Sigmoid colon (tissue), 7 donors: ENCODE results near the gene NPAS1. TPM values are rescaled to one million over a fixed set of nuclear protein-coding genes. Genes with fewer than 3 reads are reported as not detected.

ENCODE experiments used
- DNase-seq: peaks from one replicate; pipeline ENCODE4 v3.0.0-alpha.2; 2019
- H3K27ac ChIP-seq, 4 donors: fragments of 200-600 bp; sonication (generic); one replicate each; pipeline ENCODE4 v1.5.1; 2016 to 2019; ENCODE audit warnings: mild to moderate bottlenecking in 1 of 4
- H3K27me3 ChIP-seq, 3 donors: fragments of 200-600 bp; sonication (generic); one replicate each; pipeline ENCODE4 v1.5.1; 2019; ENCODE audit warnings: mild to moderate bottlenecking in 1 of 3
- H3K36me3 ChIP-seq, 4 donors: fragments of 200-600 bp; sonication (generic); one replicate each; pipeline ENCODE4 v1.5.1; 2016 to 2019
- H3K4me1 ChIP-seq, 4 donors: fragments of 200-600 bp; sonication (generic); one replicate each; pipeline ENCODE4 v1.5.1; 2017 to 2019
- H3K4me3 ChIP-seq, 4 donors: fragments of 200-600 bp; sonication (generic); one replicate each; pipeline ENCODE4 v1.5.1; 2017 to 2019; ENCODE audit warnings: mild to moderate bottlenecking in 2 of 4, moderate library complexity in 1 of 4
- H3K9me3 ChIP-seq, 4 donors: fragments of 200-600 bp in 3 of 4; sonication (generic) in 3 of 4; one replicate each; pipeline versions ENCODE4 v1.5.1 to v1.6.1; 2013 to 2019
- EP300 ChIP-seq, 4 donors: sonication (generic); formaldehyde crosslinking; IDR thresholded peaks; one replicate each; pipeline ENCODE4 v1.6.1; 2017; ENCODE audit warnings: antibody characterized with exemption in 4 of 4
- POLR2A ChIP-seq, 2 donors: fragments of 450-650 bp; IDR thresholded peaks; one replicate each; pipeline ENCODE4 v1.6.1; 2016; ENCODE audit warnings: antibody characterized with exemption in 2 of 2, mild to moderate bottlenecking in 2 of 2, moderate library complexity in 2 of 2
- POLR2AphosphoS5 ChIP-seq, 4 donors: sonication (generic); formaldehyde crosslinking; IDR thresholded peaks; one replicate each; pipeline ENCODE4 v1.6.1; 2017; ENCODE audit warnings: antibody characterized with exemption in 4 of 4
- WGBS, 2 donors: extraction: QIAGEN DNeasy Blood & Tissue Kit; methylation state at CpG; one replicate each; pipeline ENCODE4 v1.1.7; 2013; 5-methylcytosine and 5-hydroxymethylcytosine counted together
- intact Hi-C: fragments of 100-400 bp; cut with DNase I; formaldehyde crosslinking; loops from one replicate; pipeline ENCODE4 v1.15.1; 2023
- polyA plus RNA-seq, 3 donors: library from polyadenylated mRNA; stranded (reverse); fragments of 200-250 nt; gene quantifications; one replicate each; pipeline ENCODE4 v1.2.3, GENCODE V29; 2013
- total RNA-seq, 4 donors: library from RNA; depleted of rRNA; stranded (reverse); fragments of >200 nt; gene quantifications; one replicate each; pipeline ENCODE4 v1.1.0, GENCODE V29; 2016
- TF ChIP-seq, protein P1 (sequence below), 4 experiments: fragments of 450-650 bp in 3 of 4; fragments of 200-600 bp in 1 of 4; IDR thresholded peaks; one replicate each; pipeline ENCODE4 v1.5.1; 2016 to 2019; ENCODE audit warnings: antibody characterized with exemption in 4 of 4, mild to moderate bottlenecking in 3 of 4, moderate library complexity in 2 of 4
- donor health status: healthy with polysubstance abuse.
- donor health status: Bipolar disorder and iron deficiency.
- donor health status: healthy.

Gene NPAS1
- total and polyA plus RNA-seq, 7 donors: 0.28 to 1.4 (median 0.85) TPM; not detected in 3

DNA sequence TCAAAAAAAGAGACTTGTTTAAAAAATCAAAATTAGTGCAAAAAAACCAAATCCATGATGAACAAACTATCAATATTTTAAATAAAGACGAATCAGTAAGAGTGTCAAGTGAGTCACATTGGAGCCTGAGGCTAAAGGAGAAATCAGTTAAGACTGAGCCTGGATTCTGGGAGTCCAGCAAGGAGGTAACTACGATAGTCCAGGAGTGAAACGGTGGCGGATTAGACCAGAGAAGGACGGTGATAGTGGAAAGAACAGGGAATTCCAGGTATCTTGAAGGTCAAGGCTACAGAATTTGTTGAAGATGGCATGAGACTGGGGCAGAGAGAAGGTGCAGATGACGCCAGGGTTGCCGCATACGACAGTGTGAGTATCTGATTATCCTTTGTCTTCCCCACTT, 7.0 kb upstream of the NPAS1 start:
- H3K4me3 ChIP-seq: no peak overlapping the region

DNA sequence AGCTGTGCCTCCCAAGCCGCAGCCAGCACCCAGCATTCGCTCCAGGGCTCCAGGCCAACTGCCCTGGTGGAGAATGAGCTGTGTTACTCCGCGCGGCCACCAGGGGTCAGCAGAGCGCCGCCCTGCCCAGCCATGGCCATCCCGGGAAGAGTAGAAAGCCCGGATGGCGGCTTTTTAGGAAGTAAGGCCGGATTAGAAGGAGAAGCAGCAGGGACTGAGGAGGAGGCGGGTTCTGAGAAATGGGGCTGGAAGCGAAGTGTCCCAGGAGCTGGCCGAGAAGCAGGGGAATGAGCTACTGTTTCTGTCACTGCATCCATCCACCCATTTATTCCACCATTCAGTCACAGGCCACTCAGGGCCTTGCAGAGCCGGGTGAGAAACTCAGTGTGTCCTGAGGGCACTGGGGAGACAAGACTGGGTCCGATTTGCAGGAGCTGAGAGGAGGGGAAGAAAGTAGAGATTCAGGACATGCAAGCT, 6.6 kb upstream of the NPAS1 start:
- H3K27ac ChIP-seq: no peak overlapping the region
- H3K27me3 ChIP-seq: peaks cover 0 to 10% (median 3%) of the 10 kb centered on the region in 3 donors
- TF ChIP-seq, protein P1, sequence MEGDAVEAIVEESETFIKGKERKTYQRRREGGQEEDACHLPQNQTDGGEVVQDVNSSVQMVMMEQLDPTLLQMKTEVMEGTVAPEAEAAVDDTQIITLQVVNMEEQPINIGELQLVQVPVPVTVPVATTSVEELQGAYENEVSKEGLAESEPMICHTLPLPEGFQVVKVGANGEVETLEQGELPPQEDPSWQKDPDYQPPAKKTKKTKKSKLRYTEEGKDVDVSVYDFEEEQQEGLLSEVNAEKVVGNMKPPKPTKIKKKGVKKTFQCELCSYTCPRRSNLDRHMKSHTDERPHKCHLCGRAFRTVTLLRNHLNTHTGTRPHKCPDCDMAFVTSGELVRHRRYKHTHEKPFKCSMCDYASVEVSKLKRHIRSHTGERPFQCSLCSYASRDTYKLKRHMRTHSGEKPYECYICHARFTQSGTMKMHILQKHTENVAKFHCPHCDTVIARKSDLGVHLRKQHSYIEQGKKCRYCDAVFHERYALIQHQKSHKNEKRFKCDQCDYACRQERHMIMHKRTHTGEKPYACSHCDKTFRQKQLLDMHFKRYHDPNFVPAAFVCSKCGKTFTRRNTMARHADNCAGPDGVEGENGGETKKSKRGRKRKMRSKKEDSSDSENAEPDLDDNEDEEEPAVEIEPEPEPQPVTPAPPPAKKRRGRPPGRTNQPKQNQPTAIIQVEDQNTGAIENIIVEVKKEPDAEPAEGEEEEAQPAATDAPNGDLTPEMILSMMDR (IDR thresholded peaks at IDR 0.05): peak; percentile 89 to 98 (median 94)
- TF ChIP-seq POLR2A (IDR thresholded peaks at IDR 0.05) (no peak), EP300 (IDR thresholded peaks at IDR 0.05) (no peak), POLR2AphosphoS5 (IDR thresholded peaks at IDR 0.05) (peak in 1 of 4 donors; percentile 34)
- no peaks in the 10 kb centered on the region for H3K9me3 ChIP-seq
- no peak overlapping the region for H3K4me3 ChIP-seq
- peak; percentile 89 for DNase-seq
- WGBS, 2 donors: 9 to 11% methylated on average over 16 of the region's 16 CpGs
- intact Hi-C loops: no loop called here
- H3K36me3 ChIP-seq: no peaks in the 10 kb centered on the region
- peaks cover 0 to 7% (median 0%) of the 10 kb centered on the region in 4 donors for H3K4me1 ChIP-seq

More for the DNA sequence above, 7.0 kb upstream of the NPAS1 start:
- DNase-seq: no peak
- intact Hi-C loops: no loop called here
- Histone ChIP-seq H3K36me3 (no peaks in the 10 kb centered on the region), H3K27ac (no peak overlapping the region), H3K4me1 (peaks cover 0 to 7% (median 0%) of the 10 kb centered on the region in 4 donors), H3K9me3 (no peaks in the 10 kb centered on the region), H3K27me3 (peaks cover 0 to 10% (median 3%) of the 10 kb centered on the region in 3 donors)
- TF ChIP-seq POLR2A (IDR thresholded peaks at IDR 0.05): no peak
- TF ChIP-seq, protein P1 (IDR thresholded peaks at IDR 0.05): no peak
- WGBS, 2 donors: 19 to 36% methylated on average over 8 of the region's 8 CpGs

DNA sequence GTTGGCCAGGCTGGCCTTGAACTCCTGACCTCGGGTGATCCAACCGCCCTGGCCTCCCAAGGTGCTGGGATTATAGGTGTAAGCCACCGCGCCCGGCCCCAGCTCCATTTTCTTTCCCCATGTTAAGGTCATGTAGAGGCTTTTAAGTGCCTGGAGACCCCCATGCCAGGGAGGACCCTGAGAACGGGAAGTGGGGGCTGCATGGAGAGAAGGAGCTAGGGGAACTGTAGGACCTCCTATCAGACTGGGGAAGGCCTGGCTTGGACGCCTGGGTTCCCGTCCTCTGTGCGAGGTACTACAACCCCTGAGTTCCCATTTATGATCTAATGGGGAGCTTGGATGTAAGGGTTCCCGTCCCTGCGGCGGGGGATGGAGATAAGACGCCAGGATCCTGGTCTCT, 714 bp upstream of the NPAS1 start:
- no peak for TF ChIP-seq EP300 (IDR thresholded peaks at IDR 0.05)
- TF ChIP-seq POLR2A (IDR thresholded peaks at IDR 0.05): no peak
- TF ChIP-seq, protein P1 (IDR thresholded peaks at IDR 0.05): no peak
- no peak for TF ChIP-seq POLR2AphosphoS5 (IDR thresholded peaks at IDR 0.05)
- 28 to 44% methylated on average over 13 of the region's 13 CpGs for WGBS, 2 donors
- intact Hi-C loops: no loop called here
- no peaks in the 10 kb centered on the region for H3K9me3 ChIP-seq
- no peak for DNase-seq
- H3K4me3 ChIP-seq: no peak overlapping the region
- H3K27ac ChIP-seq: no peak overlapping the region
- H3K4me1 ChIP-seq: peaks cover 0 to 33% (median 24%) of the 10 kb centered on the region in 4 donors
- H3K36me3 ChIP-seq: no peaks in the 10 kb centered on the region
- H3K27me3 ChIP-seq: peaks cover 43 to 52% (median 52%) of the 10 kb centered on the region in 3 donors

DNA sequence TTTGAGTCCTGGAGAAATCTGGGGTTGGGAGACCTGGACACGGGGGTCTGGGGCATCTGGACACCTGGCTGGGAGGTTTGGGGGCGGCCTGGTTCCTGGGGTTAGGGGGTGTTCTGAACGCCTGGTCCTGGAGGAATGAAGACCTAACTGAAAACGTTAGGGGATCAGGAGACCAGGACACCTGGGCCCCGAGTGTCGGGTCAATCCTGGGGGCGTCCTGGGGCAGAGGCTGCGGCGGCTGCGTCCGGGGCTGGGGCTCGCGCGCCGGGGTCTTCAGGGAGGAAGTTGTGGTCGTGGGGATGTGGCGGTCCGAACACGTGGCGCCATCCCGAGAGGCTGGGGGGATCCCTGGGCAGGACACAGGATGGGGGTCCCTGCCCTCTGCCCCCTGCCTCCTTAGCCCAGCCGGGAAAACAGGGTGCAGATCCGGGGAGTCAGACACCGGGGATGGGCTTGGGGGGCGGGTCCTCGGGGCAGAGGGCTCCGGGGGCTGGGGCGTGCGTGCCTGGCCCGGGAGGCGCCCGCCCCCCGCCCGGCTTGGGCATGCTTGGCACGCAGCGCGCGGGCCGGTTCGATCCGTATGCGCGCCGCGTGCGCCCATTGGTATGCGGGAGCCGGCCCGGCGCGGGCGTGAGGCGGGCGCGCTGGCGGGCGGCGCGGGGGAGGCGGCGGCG, 632 bp downstream of the NPAS1 start:
- TF ChIP-seq POLR2A (IDR thresholded peaks at IDR 0.05): no peak
- no peak for TF ChIP-seq EP300 (IDR thresholded peaks at IDR 0.05)
- TF ChIP-seq, protein P1 (IDR thresholded peaks at IDR 0.05): no peak
- TF ChIP-seq POLR2AphosphoS5 (IDR thresholded peaks at IDR 0.05): no peak
- H3K9me3 ChIP-seq: no peaks in the 10 kb centered on the region
- H3K4me1 ChIP-seq: peaks cover 0 to 33% (median 24%) of the 10 kb centered on the region in 4 donors
- H3K4me3 ChIP-seq: peak overlapping the region in 1 of 4 donors; percentile 6
- WGBS, 2 donors: 2% methylated on average over 62 of the region's 62 CpGs
- H3K27ac ChIP-seq: no peak overlapping the region
- no peaks in the 10 kb centered on the region for H3K36me3 ChIP-seq
- intact Hi-C loops: no loop called here
- no peak for DNase-seq
- peaks cover 48 to 65% (median 65%) of the 10 kb centered on the region in 3 donors for H3K27me3 ChIP-seq
